Esophagus squamous epithelium (tissue), 4 donors: ENCODE results near the gene PDSS2.

Source experiments
- CTCF ChIP-seq, 6 experiments: fragments of 450-650 bp in 4 of 6; fragments of 200-600 bp in 2 of 6; sonication (generic) in 2 of 6; IDR thresholded peaks; one replicate each; pipeline ENCODE4 v1.5.1; 2016 to 2019; ENCODE audit warnings: antibody characterized with exemption in 6 of 6, mild to moderate bottlenecking in 4 of 6, moderate library complexity in 4 of 6
- POLR2A ChIP-seq, 4 donors: fragments of 450-650 bp; IDR thresholded peaks; one replicate each; pipeline ENCODE4 v1.6.1; 2017; ENCODE audit warnings: antibody characterized with exemption in 4 of 4, mild to moderate bottlenecking in 4 of 4, moderate library complexity in 3 of 4

- TF ChIP-seq POLR2A (IDR thresholded peaks at IDR 0.05): no peak
- TF ChIP-seq CTCF (IDR thresholded peaks at IDR 0.05): no peak
Measured at GRCh38 chr6:107361753-107362604, 97.4 kb downstream of the PDSS2 start.
